Hematopoietic multipotent progenitor cell treated with erythropoietin and hydrocortisone succinate and interleukin-3 and kit ligand, for 15 days (in vitro differentiated cells): ENCODE data around the gene ANKZF1.

Experiments
- DNase-seq: peaks from one replicate; pipeline ENCODE4 v3.0.0-alpha.2; 2015; ENCODE audit warnings: low spot score

ANKZF1 gene

DNA sequence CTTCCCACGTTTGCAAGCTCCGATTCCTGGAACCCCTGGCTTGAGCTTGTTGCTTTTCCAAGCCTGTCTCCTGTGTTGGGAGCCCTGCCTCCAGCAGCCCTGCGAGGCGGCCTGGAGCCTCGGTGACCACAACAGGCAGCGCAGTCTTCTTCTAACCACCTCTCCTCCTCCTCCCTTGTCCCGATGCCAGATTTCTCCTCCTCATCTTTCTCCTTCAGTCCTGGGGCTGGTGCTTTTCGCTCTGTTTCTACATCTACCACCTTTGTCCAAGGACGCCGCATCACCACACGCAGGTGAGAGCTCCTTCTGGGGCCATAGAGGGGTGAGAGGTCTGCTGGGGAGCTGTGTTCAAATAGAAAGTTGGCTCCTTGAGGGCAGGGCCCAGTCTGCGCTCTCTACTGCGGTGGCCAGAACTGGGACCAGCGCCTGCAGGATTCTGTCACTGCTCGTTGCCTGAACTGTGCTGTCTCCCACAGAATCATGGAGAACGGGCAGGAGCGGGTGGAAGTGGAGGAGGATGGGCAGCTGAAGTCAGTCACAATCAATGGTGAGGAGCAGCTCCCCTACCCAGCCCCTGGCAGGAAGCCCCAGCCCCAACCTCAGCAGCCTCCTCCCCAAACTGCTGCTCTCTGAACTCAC, 53.5 kb downstream of the ANKZF1 start:
- no peak for DNase-seq

GRCh38 chr2:219284501-219285372, 55.1 kb downstream of the ANKZF1 start:
- DNase-seq, result no peak

DNA sequence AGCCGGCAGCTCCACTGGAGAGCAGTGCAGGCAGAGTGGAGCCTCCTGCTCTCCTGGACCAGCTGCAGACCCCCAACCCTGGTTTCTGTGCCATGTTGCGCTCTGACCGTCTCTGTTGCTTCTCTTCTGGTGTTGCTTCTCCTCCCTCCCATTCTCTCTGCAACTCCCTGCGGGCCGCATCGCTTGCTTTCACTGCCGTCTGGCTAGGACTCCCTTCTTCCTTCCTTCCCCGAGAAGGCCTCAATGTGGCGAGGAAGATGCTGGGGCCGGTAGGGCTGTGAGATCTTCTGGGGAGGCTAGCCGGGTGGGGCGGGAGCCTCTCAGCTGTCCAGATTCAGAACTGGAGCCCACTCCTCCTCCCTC, 55.7 kb downstream of the ANKZF1 start:
- no peak for DNase-seq

- no peak for DNase-seq
Measured at GRCh38 chr2:219285894-219286425, 56.4 kb downstream of the ANKZF1 start.
